Effector memory CD4-positive, alpha-beta T cell (primary cell): ENCODE measurements around the gene CEP55.
"Not testable (repeated sequence)": the region's sequence is repeated elsewhere in the genome, so short reads cannot be mapped to it uniquely, and the experiment has no call there.

Source experiments
- DNase-seq, 3 donors: peaks; one replicate each; pipeline ENCODE4 v3.0.0-alpha.2; 2020
- H3K27ac ChIP-seq: 2 replicates; pipeline ENCODE4 v1.7.0; 2013; ENCODE audit warnings: mild to moderate bottlenecking, low read length, moderate library complexity; ENCODE audit not compliant: insufficient read depth, poor library complexity, severe bottlenecking
- H3K27me3 ChIP-seq: replicated peaks from 2 replicates; pipeline ENCODE4 v1.7.0; 2013; ENCODE audit warnings: mild to moderate bottlenecking, low read length; ENCODE audit not compliant: insufficient read depth, control insufficient read depth, poor library complexity, severe bottlenecking
- H3K36me3 ChIP-seq: 2 replicates; pipeline ENCODE4 v1.7.0; 2013; ENCODE audit warnings: mild to moderate bottlenecking, low read length, moderate library complexity; ENCODE audit not compliant: control insufficient read depth, insufficient read depth
- H3K4me1 ChIP-seq: 2 replicates; pipeline ENCODE4 v1.7.0; 2013; ENCODE audit warnings: low read length, mild to moderate bottlenecking; ENCODE audit not compliant: control insufficient read depth, insufficient read depth, poor library complexity, severe bottlenecking
- H3K4me3 ChIP-seq: 2 replicates; pipeline ENCODE4 v1.7.0; 2013; ENCODE audit warnings: low read length, low read depth, mild to moderate bottlenecking; ENCODE audit not compliant: insufficient read depth, poor library complexity, severe bottlenecking
- H3K9me3 ChIP-seq: 2 replicates; pipeline ENCODE4 v1.7.0; 2013; ENCODE audit warnings: mild to moderate bottlenecking, low read length, moderate library complexity; ENCODE audit not compliant: control insufficient read depth

CEP55 gene

DNA sequence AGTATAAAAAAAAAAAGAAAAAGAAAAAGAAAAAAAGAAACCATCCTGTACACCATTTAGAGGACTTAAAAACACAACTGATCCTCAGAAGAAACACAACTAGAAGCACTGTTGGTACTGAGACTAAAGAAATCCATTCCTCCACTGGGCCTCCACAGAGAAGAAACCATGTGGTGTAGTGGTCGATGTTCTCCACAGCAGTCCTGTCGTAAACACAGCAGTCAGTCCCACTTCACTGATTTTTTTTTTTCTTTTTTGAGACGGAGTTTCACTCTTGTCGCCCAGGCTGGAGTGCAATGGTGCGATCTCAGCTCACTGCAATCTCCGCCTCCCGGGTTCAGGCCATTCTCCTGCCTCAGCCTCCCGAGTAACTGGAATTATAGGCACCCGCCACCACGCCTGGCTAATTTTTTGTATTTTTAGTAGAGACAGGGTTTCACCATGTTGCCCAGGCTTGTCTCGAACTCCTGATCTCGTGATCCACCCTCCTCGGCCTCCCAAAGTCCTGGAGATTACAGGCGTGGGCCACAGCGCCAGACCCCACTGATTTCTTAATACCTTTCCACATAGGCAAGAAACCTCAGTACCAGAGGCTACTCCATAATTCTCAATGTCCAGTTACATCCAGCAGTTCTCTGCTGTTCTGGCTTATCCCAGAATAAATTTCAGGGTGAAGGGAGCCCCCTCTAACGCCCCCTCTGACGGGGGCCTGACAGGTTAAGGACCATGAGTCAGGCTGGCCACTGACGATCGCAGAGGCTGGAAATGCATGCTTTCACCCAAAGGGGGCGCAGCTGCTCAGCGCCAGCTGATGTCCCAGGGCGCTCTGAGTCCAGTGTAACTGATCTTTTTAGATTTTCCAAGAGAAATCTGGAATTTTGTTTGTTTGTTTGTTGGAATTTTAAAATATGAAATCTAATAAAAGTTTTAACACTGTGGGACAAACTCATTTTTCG is 45.3 kb downstream of the CEP55 start:
- Histone ChIP-seq H3K36me3 (no peaks in the 10 kb centered on the region), H3K9me3 (no peaks in the 10 kb centered on the region), H3K4me1 (no peaks in the 10 kb centered on the region), H3K27ac (no peak overlapping the region), H3K4me3 (no peak overlapping the region), H3K27me3 (no peaks in the 10 kb centered on the region)
- DNase-seq = no peak

DNA sequence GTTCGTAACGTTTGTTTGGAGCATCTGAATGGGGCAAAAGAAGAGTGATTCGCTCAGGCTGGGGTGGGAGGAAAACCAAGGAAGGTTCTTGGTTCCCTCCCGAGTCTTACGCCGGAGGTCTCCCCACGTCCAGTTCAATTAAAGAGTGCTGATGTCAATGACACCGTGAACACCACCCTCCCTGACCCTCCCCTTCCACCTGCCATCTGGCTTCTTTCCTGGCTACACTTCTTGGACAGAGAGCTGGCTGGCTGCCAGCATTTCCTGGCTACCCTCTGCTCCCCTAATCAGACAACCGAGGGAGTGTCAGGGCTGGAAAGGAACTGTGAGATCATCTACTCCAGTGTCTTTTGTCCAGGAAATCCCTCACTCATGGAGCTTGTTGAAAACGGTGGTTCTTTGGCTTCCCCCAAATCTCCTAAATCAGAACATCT is 46.0 kb downstream of the CEP55 start:
- Histone ChIP-seq H3K27ac (no peak overlapping the region), H3K9me3 (no peaks in the 10 kb centered on the region), H3K4me1 (no peaks in the 10 kb centered on the region), H3K27me3 (no peaks in the 10 kb centered on the region), H3K36me3 (no peaks in the 10 kb centered on the region), H3K4me3 (no peak overlapping the region)
- no peak for DNase-seq

DNA sequence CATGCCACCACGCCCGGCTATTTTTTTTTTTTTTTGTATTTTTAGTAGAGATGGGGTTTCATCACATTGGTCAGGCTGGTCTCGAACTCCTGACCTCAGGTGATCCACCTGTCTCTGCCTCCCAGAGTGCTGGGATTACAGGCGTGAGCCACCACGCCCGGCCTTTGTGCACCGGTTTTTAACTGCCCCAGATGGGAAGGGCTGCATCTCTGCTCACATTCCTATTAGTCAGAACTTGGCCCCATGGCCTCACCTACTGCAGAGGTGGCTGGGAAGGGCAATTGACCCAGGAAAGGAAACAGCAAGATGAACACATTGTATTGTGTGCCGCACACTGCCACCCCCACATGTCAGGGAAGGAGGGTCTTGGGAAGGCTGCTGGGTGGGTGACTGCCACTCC is 50.6 kb downstream of the CEP55 start:
- H3K4me1 ChIP-seq, DNase-seq, H3K36me3 ChIP-seq, H3K27me3 ChIP-seq, H3K4me3 ChIP-seq, H3K27ac ChIP-seq, H3K9me3 ChIP-seq: not testable (repeated sequence)

DNA sequence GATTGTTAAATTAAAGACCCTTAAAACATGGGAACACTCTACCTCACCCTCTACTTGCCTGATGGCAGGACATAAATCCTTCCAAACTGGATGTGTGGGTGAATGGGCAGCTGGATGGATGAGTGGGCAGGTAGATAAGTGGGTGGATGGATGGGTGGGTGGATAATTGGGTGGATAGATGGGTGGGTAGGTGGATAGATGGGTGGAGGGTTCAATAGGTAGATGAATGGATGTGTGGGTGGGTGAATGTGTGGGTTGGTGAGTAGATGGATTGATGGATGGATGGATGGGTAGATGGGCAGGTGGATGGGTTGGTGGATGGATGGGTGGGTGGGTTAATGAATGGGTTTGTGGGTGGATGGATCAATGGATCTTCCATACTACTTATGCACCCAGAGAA is 51.1 kb downstream of the CEP55 start:
- Histone ChIP-seq H3K4me1 (no peaks in the 10 kb centered on the region), H3K36me3 (no peaks in the 10 kb centered on the region)

DNA sequence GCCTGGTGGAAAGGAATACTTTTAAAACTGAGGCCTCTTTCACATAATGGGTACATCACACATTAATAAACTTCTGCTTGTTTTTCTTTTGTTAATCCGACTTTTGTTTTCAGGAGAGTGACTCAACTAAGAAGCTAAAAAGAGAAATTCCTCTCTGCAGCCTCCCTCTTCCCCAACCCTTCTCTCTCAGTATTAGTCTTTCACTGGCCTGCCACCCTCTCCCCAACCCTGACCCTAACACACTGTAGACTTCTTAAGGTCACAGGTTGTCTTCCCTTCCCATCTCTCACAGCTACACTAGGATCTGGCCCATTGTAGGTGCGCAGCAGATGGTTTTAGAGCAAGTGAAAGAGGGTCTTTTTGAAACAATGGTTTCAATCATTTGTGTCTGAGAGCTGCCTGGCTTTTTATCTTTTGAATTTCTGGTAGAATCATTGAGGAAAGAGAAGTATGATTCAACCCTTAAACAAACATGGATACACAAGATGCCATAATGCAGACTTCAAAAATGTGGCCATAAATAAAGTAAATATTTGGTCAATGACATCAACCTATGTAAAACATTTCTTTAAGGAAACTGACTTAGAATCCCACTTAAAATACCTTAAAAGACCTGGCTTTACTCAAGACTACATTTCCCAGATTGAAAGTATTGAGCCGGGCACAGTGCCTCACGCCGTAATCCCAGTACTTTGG is 52.1 kb downstream of the CEP55 start:
- Histone ChIP-seq H3K36me3 (no peaks in the 10 kb centered on the region), H3K4me1 (no peaks in the 10 kb centered on the region), H3K9me3 (no peaks in the 10 kb centered on the region), H3K4me3 (no peak overlapping the region), H3K27ac (no peak overlapping the region), H3K27me3 (no peaks in the 10 kb centered on the region)
- no peak for DNase-seq

More for the DNA sequence above, 51.1 kb downstream of the CEP55 start:
- Histone ChIP-seq H3K27me3 (no peaks in the 10 kb centered on the region), H3K27ac (no peak overlapping the region), H3K4me3 (no peak overlapping the region), H3K9me3 (no peaks in the 10 kb centered on the region)
- no peak for DNase-seq

DNA sequence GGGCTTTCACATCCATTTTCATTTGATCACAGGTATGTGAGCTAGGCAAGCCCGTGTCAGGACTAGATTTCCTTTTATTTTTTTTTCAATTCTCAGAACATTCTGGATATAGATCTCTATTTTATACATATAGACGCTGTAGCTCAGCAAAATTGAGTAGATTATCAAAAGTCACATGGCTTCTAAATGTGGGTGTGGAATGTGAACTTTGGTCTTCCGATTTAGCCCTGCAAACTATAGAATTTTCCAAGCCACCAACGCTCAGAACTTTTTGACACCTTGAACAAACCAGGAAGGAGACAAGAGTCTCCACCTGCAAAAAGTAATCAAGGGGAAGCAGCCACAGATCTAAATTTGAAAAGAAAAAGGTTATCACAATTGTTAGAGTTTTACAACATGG is 54.2 kb downstream of the CEP55 start:
- Histone ChIP-seq H3K4me3 (no peak overlapping the region), H3K9me3 (no peaks in the 10 kb centered on the region), H3K36me3 (no peaks in the 10 kb centered on the region), H3K27me3 (no peaks in the 10 kb centered on the region), H3K27ac (no peak overlapping the region), H3K4me1 (no peaks in the 10 kb centered on the region)
- DNase-seq = no peak

DNA sequence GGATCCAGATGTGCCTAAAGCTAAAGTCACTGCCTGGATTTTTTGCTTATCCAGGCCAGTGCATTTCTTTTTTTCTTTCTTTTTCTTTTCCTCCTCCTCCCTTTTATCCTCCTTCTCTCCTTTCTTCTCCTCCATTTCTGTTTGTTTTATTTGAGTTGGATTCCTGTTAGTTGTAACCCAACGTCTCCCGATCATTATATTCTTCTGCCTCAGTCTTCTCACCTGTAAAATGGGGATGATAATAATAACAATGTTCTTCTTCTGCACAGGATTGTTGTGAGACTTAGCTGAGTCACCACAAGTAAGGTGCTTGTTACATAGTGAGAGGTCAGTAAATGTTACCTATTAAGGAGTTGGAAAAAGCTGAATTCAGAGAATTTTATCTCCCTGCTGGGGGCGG is 56.4 kb downstream of the CEP55 start:
- Histone ChIP-seq H3K4me3 (no peak overlapping the region), H3K27me3 (no peaks in the 10 kb centered on the region), H3K27ac (no peak overlapping the region), H3K4me1 (no peaks in the 10 kb centered on the region), H3K36me3 (no peaks in the 10 kb centered on the region), H3K9me3 (no peaks in the 10 kb centered on the region)
- no peak for DNase-seq

DNA sequence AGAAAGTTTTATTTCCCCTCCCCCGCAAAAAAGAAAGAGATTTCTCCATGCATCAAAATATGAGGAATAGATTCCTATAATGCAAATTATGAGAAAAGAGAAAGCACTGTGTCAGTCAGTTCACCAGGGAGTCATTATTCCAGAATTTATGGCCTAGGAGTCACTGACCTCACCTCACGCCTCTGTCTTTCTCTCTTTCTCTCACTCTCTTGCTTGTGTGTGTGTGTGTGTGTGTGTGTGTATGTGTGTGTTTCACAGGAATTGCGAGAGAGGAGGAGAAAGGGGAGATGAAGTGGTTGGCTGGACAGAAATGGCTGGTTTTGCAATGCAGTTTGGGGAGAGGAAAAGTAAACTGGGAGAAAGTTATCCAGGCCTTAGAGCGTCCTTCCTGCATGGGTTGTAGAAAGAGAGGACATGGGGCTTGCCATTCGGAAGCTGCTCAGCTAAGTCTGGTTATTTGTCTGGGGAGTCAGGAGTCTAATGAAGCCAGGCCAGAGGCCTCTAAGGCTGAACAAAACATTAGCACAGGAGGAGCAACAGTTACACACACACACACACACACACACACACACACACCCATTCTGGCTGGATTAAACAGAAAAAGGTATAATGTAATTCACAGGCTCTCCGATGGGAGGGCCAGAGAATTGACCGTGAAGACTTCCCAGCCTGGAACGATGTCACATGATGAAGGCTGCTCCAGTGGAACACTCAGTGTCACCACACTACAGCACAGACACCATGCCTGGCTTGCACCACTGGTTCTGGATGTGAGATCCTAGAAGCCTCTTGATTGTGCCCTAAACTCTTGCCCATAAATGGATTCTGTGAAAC is 57.3 kb downstream of the CEP55 start:
- DNase-seq = no peak
- H3K27me3 ChIP-seq = no peaks in the 10 kb centered on the region
- no peaks in the 10 kb centered on the region for H3K4me1 ChIP-seq
- no peak overlapping the region for H3K27ac ChIP-seq
- no peaks in the 10 kb centered on the region for H3K36me3 ChIP-seq
- H3K4me3 ChIP-seq = no peak overlapping the region
- H3K9me3 ChIP-seq = no peaks in the 10 kb centered on the region

DNA sequence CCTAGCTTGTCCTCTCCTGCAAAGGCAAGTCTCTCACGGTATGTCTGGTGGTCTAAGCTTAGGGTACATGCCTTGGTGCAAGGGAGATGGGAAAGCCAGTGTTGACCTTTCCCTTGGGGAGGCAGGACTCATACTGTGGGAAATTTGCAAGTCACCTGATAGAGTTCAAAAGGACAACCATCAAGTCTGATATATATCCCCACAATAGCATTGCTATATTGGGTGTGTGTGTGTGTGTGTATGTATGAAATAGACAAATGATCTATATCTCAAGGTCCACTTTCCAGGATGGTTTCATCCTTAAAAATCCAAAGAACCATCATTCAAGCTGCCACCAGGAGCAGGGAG is 57.9 kb downstream of the CEP55 start:
- DNase-seq = no peak
- Histone ChIP-seq H3K4me3 (no peak overlapping the region), H3K27me3 (no peaks in the 10 kb centered on the region), H3K9me3 (no peaks in the 10 kb centered on the region), H3K4me1 (no peaks in the 10 kb centered on the region), H3K36me3 (no peaks in the 10 kb centered on the region), H3K27ac (no peak overlapping the region)
